Colon (tissue), 2 donors: ENCODE measurements around the gene PA2G4.

Source experiments
- FAIRE-seq: peaks from 2 replicates; lab custom pipeline; 2012; peaks lifted over from hg19 to GRCh38; lab: Jason Lieb, UNC
- donor health status: control.
- donor health status: control.

PA2G4 gene

DNA sequence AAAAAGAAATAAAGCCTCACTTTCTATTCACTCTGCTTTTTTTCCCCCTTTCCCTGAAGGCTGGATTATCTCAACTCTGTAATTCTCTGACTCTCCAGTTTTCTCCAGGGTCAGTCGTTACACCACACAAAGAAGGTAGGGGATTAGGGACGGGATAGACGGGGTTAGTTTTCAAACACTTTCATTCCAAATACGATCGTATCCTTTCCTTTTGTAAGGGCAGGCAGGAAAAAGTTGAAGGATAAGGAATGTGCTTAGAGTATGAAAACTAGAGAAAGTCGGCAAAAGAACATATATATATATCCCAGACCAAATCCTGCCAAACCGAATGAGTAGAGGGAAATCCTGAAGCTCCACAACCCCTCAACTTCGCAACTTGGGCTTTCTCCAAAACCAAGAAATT lies 23.1 kb downstream of the PA2G4 start:
- no peak for FAIRE-seq

DNA sequence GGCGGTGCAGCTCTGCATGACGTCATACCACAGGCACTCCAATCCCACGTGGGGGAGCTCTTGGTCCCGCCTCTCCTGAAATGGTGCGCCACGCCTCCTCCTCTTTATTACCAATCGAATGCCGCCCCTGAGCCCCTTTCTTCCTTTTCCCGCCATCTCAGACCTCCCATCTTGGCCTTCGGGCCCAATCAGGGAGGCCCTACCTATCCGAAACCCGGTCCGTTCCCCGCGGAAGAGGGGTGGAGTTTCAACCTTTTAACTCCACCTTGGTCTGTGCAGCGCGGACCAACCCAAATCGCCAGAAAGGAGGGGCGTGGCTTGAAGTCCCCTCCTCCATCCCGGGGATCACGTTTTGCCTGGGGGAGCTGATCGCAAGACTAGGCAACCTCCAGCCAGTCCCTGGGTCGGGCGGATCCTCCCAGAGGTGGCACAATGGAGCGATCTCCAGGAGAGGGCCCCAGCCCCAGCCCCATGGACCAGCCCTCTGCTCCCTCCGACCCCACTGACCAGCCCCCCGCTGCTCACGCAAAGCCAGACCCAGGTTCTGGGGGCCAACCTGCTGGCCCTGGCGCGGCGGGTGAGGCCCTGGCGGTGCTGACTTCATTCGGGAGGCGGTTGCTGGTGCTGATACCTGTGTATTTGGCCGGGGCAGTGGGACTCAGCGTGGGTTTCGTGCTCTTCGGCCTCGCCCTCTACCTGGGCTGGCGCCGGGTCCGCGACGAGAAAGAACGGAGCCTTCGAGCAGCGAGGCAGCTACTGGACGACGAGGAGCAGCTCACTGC lies 23.7 kb downstream of the PA2G4 start, which contains the start of gene ESYT1:
TSS of gene ESYT1 (plus strand) at position 380 of the 782 bp plus-strand sequence. CDS start at position 433, 53 bp downstream.
- peak; percentile 74 for FAIRE-seq

DNA sequence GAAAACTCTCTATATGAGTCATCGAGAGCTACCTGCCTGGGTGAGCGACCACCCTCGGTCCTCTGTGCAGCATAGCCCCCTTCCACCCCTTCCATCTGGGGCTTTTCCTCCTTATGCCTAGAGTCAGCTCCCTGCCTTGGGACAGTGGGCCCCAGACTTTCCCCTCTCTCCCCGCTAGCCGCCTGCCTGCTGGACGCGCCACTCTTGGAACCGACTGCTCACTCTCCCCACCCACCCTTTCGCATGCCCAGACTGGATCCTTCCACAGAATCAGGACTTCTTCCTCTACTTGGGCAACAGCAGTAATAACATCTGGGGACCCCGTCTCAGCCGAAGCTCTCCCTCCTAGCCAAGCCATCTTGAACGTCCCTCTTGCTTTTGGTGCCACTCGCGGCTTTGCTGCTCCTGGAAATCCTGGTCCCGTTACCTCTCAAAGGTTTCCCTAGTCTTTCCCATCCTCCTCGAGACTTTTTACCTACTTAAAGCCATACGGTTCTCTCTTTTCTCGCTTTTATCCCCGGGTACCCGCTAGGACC lies 24.4 kb downstream of the PA2G4 start:
- no peak for FAIRE-seq

DNA sequence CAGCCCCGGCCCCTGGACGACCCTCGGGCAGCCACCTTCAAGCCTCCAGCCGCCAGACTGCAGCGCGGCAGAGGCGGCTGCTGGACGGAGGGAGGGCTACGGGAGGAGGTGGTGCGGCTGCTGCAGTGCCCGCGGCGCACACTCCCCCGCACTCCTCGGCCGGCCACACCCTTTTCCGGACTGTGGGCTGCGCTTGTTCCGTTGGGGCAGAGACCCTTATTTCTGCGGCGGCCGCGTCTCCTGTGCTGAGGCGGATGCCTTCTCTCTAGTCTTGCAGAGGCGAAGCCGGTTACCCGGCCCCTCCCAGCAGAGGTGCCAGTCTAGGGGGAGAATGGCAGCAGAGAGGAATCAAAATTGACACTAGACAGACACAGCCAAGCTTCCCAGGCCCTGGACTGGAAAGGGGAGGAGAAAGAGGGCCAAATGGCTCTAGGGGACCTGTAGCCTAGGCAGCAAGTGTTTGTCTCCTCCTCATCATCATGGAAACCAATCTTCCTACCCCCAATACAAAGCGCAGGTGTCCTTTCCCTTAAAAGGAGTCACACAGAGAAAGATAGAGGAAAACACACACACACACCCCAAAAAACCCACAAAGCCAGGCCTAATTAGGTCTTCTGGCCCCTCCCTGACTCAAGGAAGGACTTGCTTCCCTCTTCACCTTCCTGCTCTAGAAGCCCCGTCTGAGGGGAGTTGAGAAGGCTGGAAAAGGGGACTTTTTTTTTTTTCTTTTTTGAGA lies 25.0 kb downstream of the PA2G4 start:
- no peak for FAIRE-seq

- FAIRE-seq: no peak
Observed at GRCh38 chr12:56129942-56130495, 25.7 kb downstream of the PA2G4 start.

- FAIRE-seq: no peak
Observed at GRCh38 chr12:56130876-56131275, 26.5 kb downstream of the PA2G4 start.

DNA sequence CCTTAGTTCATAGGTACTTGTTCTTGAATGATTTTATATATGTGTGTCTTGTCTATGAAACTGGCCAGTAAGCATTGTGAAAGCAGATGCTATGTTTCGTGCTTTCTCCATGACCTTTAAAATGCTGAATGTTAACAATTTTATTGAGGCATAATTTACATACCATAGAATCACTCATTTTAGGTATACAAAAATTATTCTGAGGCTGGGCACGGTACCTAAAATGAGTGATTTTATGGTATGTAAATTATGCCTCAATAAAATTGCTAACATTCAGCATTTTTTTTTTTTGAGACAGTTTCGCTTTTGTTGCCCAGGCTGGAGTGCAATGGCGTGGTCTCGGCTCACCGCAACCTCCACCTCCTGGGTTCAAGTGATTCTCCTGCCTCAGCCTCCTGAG lies 30.5 kb downstream of the PA2G4 start:
- FAIRE-seq: no peak

- no peak for FAIRE-seq
Observed at GRCh38 chr12:56137853-56138571, 33.7 kb downstream of the PA2G4 start.

DNA sequence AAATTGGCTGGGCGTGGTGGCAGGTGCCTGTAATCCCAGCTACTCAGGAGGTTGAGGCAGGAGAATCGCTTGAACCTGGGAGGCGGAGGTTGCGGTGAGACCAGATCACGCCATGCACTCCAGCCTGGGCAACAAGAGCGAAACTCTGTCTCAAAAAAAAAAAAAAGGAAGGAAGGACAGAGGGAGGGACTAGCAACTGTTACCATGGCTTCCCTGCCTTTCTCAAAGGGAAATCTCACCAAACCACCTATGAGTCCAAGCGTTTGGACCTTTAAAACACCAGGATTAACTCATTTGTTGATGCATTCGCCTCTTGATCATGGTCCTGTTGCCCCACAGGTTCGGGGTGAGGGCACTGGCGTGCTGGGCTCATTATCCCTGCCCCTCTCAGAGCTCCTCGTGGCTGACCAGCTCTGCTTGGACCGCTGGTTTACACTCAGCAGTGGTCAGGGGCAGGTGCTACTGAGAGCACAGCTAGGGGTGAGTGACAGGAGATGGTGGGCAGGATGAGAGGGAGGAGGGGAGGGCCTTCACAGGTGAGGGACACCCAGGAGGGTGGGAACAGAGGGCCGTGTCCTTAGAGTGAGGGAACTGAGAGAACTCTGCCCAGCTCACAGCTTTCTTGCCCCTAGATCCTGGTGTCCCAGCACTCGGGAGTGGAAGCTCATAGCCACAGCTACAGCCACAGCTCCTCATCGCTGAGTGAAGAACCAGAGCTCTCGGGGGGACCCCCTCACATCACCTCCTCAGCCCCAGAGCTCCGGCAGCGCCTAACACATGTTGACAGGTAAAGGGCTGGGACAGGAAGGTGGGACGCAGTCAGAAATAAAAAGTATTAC lies 37.8 kb downstream of the PA2G4 start:
- FAIRE-seq: no peak

DNA sequence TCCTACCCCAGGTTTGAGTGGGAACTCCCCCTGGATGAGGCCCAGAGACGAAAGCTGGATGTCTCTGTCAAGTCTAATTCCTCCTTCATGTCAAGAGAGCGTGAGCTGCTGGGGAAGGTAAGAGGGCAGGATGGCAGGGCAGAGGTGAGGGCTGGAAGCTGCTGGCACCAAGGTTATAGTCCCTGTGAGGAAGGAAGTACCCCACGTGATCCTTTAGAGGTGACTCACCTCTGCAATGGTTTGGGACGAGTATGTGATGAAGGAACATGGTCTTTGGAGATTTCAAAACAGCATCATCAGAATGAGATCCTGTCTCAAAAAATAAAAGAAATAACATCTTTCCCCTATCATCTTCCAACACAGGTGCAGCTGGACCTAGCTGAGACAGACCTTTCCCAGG lies 38.9 kb downstream of the PA2G4 start:
- FAIRE-seq: no peak

DNA sequence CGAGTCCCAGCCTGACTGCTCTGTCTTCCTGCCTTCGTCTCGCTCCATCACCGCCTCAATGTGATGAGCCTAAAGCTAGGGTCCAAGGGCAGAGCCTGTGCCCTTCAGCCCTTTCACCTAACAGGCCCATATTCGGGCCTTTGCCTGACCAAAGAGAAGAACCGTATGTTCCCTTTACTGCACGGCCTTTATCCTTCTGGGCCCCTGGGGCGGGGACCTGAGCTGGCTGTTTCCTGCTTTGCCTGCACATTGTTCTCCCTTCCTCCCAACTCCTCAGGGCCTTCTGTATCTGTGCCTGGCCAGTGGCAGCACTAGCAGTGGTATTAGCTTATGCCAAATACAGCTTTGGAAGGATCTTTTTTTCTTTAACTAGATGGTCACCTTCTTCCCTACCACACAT lies 39.5 kb downstream of the PA2G4 start:
- no peak for FAIRE-seq

DNA sequence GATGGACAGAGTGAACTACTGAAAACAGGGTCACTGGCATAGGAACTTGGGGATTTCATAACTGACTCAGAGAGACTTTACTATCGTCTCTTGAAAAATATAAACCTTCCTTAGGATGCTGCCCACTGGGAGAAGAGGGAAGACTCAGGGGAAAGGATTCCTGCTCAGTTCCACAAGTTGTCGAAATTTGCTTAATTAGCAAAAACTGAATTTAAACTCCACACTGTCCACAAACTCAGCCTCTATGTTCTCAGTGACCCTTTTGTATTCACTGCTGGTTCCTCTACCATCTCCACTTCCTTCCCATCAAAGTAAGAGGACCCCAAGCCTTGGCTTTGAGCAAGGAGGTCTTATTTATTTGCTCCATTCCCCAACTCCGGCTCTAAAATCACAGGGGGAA lies 40.9 kb downstream of the PA2G4 start:
- no peak for FAIRE-seq

- FAIRE-seq: peak; percentile 58
Observed at GRCh38 chr12:56146492-56147460, 42.4 kb downstream of the PA2G4 start.

DNA sequence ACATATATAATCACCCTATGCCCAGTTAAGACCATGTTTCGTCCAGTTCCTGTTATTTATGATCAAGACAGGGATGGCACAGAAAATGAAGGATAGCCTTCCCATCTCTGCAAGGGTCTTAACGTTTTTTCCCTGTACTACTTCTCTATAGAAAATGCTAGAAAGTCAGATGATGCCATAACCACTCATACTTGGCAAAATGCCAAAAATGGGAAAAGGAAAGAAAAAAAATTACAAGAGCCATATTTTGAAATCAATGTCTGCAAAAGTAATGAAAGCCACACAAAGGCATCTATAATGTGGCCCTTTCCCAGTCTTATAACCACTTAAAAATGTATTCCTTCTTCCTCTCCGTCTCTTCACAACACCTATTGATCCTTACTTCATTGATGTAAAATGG lies 46.2 kb downstream of the PA2G4 start:
- FAIRE-seq: no peak

- FAIRE-seq: no peak
Observed at GRCh38 chr12:56151672-56152131, 47.3 kb downstream of the PA2G4 start.

GRCh38 chr12:56152132-56152755 lies 47.9 kb downstream of the PA2G4 start, which contains the start of gene MYL6B:
Gene MYL6B (plus strand): TSS chr12:56152587. CDS start chr12:56153919, 1,332 bp downstream.
- no peak for FAIRE-seq

- FAIRE-seq: no peak
Observed at GRCh38 chr12:56152756-56153677, 48.7 kb downstream of the PA2G4 start.

DNA sequence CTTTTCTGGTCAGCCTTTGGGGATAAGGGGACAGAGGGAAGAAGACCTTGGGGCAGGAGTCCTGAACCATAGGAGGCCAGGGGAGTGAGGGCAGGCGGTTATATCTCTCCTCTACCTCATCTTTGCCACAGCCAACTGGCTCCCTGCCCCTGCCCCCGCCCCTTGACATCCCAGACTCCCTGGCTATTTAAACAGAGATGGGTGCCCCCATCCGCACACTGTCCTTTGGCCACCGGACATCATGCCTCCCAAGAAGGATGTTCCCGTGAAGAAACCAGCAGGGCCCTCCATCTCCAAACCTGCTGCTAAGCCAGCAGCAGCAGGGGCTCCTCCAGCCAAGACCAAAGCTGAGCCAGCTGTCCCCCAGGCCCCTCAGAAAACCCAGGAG lies 49.3 kb downstream of the PA2G4 start:
- FAIRE-seq: no peak
